Right renal cortex interstitium (tissue), 3 donors: ENCODE results near the gene ARHGAP15. TPM values are rescaled to one million over a fixed set of nuclear protein-coding genes. Genes with fewer than 3 reads are reported as not detected.

Experiments used
- DNase-seq, 3 donors: peaks; one replicate each; pipeline ENCODE4 v3.0.0-alpha.2; 2013; ENCODE audit warnings: low read depth in 3 of 3, low spot score in 2 of 3
- polyA plus RNA-seq, 3 donors: library from polyadenylated mRNA; unstranded; fragments of 120-200 nt; gene quantifications; one replicate each; pipeline ENCODE4 v1.2.1, GENCODE V29; 2013; ENCODE audit not compliant: insufficient read length in 3 of 3

Gene ARHGAP15
- polyA plus RNA-seq, 3 donors = 3.4 to 7.2 (median 5.1) TPM

DNA sequence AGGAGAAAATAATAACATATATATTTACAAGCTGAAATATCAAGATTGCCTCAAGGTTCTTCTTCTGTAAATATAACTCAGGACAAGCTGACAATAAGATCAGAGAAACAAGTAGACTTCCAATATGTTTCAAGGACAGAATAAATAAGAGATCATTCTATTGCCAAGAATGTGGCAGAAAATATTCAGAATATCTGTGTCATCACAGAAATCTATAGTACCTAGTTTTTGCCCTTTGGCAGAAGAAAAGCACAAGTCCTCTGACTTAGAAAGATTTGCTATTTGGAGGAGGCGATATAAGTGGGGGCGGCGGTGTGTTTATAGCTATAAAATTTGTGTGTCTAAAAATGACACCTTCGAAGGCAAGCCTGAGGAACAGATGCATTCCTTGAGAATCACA lies 34.3 kb downstream of the ARHGAP15 start:
- no peak for DNase-seq

DNA sequence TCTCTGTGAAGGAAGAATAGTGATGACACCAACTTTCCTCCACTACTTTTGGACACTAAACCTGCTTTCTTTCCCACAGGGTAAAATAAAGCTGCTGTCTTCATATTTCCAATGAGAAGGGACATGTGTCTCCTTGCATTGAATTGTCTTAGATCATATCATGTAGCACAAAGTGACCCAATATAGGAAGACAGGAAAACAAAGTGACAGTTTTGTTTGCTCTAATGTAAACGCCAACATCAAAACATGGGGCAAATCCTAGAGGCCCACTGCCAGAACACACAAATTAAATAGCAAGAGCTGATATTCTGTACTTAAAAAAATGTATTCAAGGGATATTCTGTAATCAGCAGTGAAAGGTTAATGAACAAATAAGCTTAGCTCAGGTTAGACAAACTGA lies 36.1 kb downstream of the ARHGAP15 start:
- no peak for DNase-seq

DNA sequence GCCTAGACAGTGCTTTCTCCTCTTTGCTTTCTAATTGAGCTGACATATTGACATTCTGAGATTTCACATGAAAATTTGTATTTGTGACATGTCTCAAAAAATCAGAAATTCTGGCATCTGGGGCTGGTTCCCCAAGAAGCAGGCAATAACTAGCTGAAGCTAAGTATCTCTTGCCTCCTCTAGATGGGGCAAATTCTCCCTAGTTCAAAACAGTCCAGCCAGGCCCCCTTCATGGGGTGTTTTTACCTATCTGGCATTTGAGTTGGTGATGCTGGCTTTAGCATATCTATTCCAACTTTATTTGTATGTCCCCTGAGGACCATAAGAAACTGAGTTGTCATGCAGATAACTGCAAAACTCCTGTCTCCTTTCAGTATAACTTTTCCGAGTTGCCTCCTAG lies 39.9 kb downstream of the ARHGAP15 start:
- no peak for DNase-seq

DNA sequence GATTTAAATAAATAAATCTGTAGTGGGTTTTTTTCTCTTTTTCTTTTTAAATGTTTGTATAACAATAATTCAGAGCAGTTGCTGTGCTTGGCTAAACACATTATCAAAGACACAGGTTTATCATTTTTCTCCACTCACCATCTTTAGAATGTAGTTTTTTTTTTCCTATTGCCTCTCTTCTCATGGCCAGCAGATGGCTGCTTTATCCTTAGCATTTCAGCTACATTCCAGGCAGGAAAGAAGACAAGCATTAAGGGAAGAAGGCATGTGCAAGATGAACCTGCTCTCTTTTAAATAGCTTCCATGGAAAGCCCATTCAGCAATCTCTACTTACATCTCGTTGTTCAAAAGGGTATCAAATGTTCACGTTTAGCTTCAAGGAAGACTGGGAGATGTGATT lies 42.6 kb downstream of the ARHGAP15 start:
- no peak for DNase-seq

DNA sequence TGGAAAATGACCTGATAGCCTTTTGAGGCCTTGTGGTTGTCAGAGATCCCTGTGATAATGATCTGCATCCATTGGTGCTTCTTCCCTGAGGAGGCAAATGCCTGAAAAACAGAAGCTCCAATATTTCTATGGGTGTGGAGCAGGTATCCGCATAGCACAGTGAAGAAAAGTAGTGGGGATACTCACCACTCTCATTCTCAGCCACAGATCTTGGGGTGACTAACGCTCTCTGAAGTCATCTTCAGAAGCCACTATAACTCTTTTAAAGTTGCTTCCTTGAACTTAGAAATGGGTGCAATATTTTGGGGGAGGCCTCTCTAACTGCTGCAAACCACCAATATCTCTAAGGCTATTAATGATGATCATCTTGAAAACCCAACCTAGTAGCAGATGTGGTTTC lies 46.2 kb downstream of the ARHGAP15 start:
- DNase-seq = no peak

DNA sequence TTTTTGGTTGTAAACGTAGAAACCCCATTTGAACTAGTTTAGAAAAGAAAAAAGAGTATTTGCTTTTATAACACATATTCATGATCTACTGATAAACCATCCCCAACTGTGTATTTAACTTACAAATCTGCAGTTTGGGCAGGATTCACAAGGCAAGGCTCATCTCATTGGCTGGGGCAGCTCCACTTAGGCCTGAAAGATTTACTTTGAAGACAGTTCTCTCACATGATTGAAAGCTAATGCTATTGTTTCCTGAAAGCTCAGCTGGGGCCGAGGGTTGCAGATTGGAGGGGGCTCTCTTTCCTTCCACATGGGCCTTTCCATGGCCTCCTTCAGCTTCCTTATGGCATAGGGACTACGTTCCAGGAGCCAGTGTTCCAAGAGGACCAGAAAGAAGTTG lies 47.4 kb downstream of the ARHGAP15 start:
- DNase-seq = no peak

DNA sequence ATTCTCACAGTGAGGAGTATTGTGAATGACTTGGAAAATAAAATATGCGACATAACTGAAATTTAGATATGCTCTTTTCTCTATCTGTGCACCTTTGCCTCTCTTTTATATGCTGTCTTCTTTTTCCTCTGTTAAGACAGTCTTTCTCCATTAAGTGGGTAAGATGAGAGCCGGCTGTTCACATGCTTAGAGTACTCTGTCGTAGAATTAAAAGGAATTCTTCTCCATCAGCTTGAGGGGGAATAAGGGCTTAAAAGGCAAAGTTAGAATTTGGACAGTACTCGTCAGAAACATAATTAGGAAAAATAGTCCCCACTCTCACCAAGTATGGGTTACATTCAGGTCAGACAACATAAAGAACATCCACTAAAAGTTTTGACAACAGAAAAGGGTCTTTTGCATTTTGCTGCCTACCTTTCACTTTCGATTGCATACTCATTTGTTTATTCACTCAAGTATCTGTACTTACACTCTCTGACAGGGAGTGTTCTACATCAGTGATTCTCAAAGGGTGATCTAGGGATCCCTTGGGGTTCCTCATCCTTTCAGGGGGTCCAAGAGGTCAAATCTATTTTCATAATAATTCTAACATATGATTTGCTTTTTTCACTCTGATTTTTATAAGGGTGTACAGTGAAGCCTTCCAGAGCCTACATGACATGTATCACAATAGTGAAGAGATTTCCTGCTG lies 48.0 kb downstream of the ARHGAP15 start:
- no peak for DNase-seq

DNA sequence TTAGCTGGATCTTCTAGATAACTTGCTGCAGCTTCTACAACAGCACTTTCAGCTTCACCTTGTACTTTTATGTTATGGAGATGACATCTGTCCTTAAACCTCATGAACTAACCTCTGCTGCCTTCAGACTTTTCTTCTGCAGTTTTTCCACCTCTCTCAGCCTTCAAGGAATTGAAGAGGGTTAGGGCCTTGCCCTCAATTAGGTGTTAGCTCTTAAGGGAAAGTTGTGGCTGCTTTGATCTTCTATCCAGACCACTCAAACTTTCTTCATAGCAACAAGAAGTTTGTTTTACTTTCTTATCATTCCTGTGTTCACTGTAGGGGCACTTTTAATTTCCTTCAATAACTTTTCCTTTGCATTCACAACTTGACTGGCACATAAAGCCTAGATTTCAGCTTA lies 52.3 kb downstream of the ARHGAP15 start:
- DNase-seq = no peak

DNA sequence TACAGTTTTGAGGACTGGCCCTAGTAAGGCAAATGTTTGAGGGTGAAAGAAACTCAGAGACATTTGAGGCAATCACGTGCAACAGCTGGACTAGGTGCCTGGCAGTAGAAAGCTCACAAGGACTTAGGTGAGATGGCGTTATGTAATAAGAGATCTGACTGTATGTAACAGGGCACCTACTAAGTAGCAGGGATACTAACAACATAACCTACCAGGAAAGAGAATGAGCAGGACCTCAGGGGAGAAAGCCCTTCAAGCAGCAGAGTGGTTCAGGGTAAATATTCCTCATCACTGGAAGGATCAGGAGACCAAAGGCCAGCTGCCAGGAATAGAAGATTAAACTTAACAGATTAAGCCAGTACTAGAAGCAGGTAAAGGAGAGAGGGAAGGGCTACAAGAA lies 53.4 kb downstream of the ARHGAP15 start:
- no peak for DNase-seq

DNA sequence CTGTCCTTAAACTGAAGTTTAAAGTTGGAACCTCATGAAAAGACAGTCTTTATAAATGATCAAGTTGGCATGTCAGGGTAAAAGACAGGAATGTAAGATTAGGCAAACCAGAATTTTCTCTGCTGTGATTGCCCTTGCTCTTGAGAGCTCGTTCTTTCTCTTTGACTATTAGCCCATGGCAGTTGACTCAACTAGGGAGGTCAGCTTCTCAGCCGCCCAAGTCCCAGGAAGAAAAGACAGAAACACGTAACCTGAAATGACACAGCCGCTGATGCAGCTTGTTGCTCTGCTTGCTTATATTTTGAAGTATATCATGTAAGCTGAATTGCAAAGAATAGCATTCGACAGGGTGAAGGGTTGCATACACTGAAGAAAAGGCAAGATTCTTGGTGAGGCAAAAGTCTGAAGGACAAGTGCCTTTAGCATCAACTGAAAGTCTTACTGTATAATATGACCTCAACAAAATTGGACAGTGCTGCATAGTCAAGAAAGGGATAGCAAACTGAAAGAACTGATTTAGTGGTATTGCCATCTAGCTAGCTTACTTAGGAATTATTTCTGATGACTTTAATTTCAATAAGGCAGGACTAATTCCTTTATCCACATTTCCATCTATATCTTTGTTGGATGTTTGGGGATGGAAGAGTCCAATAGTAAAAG lies 54.7 kb downstream of the ARHGAP15 start:
- DNase-seq = no peak

DNA sequence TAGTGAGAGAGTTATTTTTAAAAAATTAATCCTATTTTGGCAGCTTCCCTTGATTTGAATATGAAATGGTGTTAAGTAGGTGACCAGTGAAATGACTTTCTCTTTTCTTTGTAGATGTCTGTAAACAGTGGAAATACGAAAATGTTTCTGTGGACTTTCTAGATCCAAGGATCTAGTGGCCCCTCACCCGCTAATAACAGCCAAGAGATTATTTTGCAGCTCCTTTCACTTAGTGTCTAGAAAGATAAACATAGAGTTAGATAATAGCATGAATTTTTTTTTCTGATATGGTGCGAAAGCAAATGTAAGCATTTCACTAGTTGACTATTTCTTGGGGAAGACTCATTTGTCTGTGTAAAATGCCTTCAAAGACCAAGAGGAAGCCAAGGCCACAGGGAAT lies 57.7 kb downstream of the ARHGAP15 start:
- DNase-seq = no peak

DNA sequence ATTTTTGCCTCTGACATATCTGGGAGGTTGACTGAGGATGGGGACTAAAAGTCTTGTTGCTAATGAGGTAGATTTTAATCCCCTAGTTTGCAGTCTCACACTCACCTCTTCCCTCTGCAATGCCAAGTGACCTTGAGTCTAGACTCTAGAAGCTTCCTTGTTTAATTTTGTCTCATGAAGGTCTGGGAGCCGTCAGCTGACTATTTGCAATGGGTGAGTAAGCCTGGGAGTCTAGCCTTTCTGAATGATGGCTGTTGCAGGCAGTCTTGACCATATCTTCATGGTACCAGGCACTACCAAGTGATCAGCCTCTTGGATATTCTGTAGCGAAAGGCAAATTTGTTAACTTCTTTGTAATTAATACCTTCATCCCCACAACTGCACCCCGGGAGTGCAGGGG lies 61.2 kb downstream of the ARHGAP15 start:
- DNase-seq = no peak

DNA sequence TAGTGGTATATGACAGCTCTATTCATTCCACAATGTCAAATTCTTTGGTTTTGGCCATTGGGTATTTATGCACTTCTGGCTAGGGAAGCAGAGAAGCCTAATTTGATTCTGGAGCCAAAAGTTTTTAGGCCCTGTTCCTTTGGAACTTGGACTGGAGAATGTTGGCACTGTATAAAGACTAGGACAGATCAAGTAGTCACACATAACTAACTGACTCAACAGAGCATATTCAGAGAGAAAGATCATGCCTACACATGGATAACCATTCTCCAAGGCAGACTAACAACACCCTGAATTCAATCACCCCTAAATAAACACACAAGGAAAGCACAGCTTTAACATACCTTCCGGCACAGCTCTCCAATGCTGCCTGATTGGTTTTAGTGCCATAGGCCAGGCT lies 62.9 kb downstream of the ARHGAP15 start:
- DNase-seq = no peak

DNA sequence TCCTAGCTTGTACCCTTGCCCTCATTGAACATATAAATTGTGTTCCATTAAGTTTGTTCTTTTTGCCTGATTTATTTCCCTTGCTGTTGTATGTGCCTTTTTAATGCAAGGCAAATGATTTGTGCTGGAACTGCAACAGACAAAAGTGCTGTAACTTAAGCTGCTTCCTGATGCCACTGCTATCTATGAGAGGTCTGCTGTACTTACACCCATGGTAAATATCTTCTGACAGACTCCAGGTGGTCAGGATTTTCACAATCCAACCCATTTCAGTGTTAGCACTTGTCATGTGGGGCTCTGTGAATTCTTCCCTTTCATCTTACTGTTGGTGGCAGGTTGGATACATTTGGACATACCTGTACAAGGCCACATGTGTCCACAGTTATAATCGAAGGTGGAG lies 63.5 kb downstream of the ARHGAP15 start:
- DNase-seq = no peak

DNA sequence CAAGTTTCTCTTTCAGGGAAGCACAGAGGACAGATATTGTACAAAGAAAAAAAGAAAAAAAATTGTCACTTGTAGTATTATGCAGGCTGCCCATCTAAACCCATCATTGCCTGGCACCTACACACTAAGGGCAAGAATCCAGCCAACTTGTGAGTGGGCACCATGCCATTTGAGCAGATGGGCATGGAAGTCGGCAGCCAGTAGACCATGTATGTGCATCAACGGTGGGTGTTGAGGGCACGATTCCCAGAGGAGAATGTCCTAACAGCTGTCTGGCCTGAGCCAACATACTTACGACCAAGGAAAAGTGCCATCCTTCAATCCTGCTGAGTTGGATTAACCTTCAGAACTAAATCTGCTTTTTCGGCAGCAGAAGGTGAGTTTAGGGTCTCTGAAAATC lies 63.9 kb downstream of the ARHGAP15 start:
- no peak for DNase-seq

DNA sequence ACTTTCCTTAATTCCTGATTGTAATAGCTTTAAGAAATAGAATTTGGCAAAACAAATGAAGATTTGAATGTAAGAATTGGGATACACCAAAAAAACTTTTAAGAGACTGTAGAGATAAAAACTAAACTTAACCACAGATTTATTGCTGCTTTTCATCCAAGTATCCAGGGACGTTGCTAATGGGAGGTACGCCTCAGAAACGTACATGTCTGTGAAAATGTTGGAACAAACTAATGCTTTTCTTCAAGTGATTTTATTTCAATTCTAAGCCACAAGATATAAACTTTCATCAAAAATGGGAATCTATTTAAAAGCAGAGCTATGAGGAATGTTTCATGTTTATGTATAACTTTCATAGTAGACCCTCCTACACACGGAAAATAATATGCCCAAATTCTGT lies 66.3 kb downstream of the ARHGAP15 start:
- no peak for DNase-seq

DNA sequence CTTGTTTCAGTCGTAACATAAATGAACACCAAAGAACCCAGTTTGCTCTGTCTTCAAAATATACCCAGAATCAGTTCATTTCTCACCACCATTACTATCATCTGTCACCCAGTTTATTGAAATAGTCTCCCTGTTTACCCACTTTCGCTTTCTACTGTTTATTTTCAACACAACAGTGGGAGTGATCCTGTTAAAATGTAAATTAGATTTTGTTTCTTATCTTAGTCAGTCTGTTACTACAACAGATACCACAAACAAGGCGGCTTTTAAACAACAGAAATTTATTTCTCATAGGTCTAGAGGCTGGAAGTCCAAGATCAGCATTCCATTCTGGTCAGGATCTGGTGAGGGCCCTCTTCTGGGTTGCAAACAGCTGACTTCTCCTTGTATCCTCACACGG lies 74.8 kb downstream of the ARHGAP15 start:
- no peak for DNase-seq

DNA sequence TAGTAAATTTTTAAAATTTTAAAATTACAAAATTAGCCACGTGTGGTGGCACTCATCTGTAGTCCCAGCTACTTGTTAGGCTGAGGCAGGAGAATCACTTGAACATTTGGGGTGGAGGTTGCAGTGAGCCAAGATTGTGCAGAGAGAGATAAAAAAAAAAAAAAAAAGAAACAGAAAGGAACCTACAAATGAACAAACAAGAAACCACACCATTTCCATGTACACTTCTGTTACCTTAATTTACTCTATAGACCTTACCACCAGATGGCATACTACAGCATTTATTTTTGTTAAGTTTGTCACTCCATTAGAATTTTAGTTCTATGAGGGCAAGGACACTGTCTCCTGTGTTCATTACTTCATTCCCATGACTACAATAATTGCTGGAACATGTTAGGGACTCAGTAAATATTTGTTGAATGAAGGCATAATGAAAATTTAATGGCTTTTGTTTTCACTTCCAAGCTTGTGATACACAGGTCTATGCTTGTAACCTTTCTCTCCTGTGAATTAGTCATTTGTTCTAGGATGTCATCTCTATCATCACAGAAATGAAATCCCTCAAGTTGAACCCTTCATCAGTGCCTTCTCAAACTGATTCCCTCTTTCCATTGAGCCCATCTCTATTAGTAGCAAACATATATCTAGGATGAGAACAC lies 76.0 kb downstream of the ARHGAP15 start:
- no peak for DNase-seq

DNA sequence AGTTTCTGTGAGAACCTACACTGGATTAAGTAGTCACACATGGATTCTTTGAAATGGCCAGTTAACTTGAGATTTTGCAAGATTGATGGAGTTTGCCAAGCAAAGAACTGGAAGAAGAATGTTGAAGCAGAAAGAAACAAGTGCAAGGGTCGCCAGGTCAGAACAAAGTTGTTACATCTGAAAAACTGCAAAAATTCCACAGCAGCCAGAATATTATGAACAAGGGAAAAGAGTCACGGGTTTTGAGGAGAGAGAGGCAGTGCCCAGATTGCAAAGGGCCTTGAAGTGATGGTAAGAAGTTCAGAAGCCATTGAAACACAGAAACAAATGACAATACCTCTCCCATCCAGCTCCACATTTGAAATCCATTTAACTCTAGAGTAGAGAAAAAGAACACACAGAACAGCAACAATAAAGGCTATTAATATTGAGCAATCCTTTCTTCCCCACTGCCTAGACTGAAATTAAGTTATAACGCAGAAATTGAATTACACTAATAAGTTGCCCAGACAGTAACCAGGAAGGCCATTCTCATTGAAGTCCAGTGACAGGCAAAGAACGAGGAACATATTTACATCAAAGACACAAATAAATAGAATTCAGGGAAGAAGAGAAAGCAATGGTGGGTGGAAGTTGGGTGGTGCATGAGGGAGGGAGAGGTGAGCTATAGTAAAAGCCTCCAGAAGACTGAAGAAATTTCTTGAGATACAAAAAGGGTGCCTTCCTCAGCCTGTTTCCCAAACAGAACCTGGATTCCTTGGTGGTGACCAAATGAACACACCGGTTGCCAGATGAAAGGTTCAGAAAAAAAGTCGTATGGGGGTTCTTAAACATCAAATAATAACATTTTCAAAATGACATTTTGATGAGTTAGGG lies 80.6 kb downstream of the ARHGAP15 start:
- DNase-seq = no peak

DNA sequence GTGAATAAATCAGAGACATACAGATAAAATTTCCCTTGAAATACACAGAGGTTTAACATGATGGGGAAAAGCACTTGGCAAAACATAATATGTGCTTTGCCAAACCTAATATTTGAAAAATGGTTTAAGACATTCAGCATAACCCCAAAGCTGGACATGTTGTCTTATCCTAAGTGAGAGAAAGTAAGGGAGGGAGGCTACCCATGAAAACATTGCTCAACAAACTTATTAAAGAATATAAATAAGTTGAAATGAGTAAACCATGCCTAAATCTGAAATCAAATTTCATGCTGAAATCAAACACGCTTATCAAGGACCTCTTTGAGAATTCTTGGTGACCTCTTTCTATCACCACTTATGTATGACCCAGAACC lies 81.2 kb downstream of the ARHGAP15 start:
- DNase-seq = no peak

DNA sequence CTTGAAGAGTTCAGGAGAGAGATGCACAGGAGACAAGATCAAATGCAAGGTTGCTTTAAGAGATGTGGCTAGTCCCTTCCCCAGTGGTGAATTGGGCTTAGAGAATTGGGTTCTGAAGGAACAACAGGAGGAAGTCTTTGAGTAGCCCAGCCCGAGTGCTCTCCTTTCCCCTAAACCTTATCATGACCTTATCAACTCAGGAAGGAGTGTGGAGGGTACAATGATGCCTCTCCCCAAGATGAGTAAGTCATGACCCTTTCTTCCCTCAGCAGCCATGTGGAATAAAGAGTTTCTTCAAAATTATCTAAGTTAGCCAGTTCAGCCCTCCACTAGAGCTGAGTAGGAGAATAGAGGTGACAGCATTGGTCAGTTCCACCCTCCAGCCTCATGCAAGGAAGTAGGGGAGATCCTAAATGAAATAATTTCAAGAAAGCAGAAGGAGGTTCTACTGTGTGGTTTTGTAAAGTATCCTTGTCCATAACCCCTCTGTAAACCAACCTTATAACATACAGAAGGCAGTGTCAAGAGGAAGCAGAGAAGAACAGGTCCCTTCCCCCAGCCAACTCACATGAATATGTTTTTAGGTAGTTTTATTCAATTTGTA lies 88.4 kb downstream of the ARHGAP15 start:
- DNase-seq = no peak
